ENCODE data around the gene CAMSAP1. TPM values are rescaled to one million over a fixed set of nuclear protein-coding genes. Genes with fewer than 3 reads are reported as not detected.

The CAMSAP1 gene
- total RNA-seq, 1 donor from 2014 or later, result 20.5 TPM

- no peak for DNase-seq (ENCODE audit: low read depth, low spot score)
Measured at GRCh38 chr9:135776893-135777622, 130.3 kb downstream of the CAMSAP1 start.

- no peak for DNase-seq (ENCODE audit: low read depth, low spot score)
Measured at GRCh38 chr9:135775911-135776310, 131.4 kb downstream of the CAMSAP1 start.

- DNase-seq (ENCODE audit: low read depth, low spot score), result no peak
Measured at GRCh38 chr9:135774794-135775525, 132.4 kb downstream of the CAMSAP1 start.

- no peak for DNase-seq (ENCODE audit: low read depth, low spot score)
Measured at GRCh38 chr9:135774239-135774747, 133.1 kb downstream of the CAMSAP1 start.

- DNase-seq (ENCODE audit: low read depth, low spot score), result no peak
Measured at GRCh38 chr9:135773530-135774238, 133.7 kb downstream of the CAMSAP1 start.

- DNase-seq (ENCODE audit: low read depth, low spot score), result no peak
Measured at GRCh38 chr9:135772702-135773493, 134.4 kb downstream of the CAMSAP1 start.

GRCh38 chr9:135772056-135772646 lies 135.2 kb downstream of the CAMSAP1 start:
- DNase-seq (ENCODE audit: low read depth, low spot score), result no peak

- DNase-seq (ENCODE audit: low read depth, low spot score), result no peak
Measured at GRCh38 chr9:135771401-135772051, 135.8 kb downstream of the CAMSAP1 start.

GRCh38 chr9:135770771-135771170 lies 136.6 kb downstream of the CAMSAP1 start:
- no peak for DNase-seq (ENCODE audit: low read depth, low spot score)

- no peak for DNase-seq (ENCODE audit: low read depth, low spot score)
Measured at GRCh38 chr9:135770203-135770535, 137.2 kb downstream of the CAMSAP1 start.

- DNase-seq (ENCODE audit: low read depth, low spot score), result no peak
Measured at GRCh38 chr9:135769489-135770202, 137.7 kb downstream of the CAMSAP1 start.

GRCh38 chr9:135768516-135769218 lies 138.7 kb downstream of the CAMSAP1 start:
- DNase-seq (ENCODE audit: low read depth, low spot score), result no peak

GRCh38 chr9:135766707-135767106 lies 140.6 kb downstream of the CAMSAP1 start:
- DNase-seq (ENCODE audit: low read depth, low spot score), result no peak

GRCh38 chr9:135766251-135766650 lies 141.1 kb downstream of the CAMSAP1 start:
- no peak for DNase-seq (ENCODE audit: low read depth, low spot score)

- DNase-seq (ENCODE audit: low read depth, low spot score), result no peak
Measured at GRCh38 chr9:135765416-135765815, 141.9 kb downstream of the CAMSAP1 start.

- no peak for DNase-seq (ENCODE audit: low read depth, low spot score)
Measured at GRCh38 chr9:135764731-135765130, 142.6 kb downstream of the CAMSAP1 start.

GRCh38 chr9:135763716-135764446 lies 143.5 kb downstream of the CAMSAP1 start:
- DNase-seq (ENCODE audit: low read depth, low spot score), result no peak

- no peak for DNase-seq (ENCODE audit: low read depth, low spot score)
Measured at GRCh38 chr9:135762921-135763320, 144.4 kb downstream of the CAMSAP1 start.

GRCh38 chr9:135761845-135762168 lies 145.5 kb downstream of the CAMSAP1 start:
- DNase-seq (ENCODE audit: low read depth, low spot score), result no peak

Measured in pulmonary artery endothelial cell (primary cell).